ENCODE data around the gene SLC30A7.

The SLC30A7 gene

GRCh38 chr1:101025283-101025656 lies 129.4 kb downstream of the SLC30A7 start:
- no peak for DNase-seq (ENCODE audit: low read depth in 3 of 3, low spot score in 1 of 3)

DNA sequence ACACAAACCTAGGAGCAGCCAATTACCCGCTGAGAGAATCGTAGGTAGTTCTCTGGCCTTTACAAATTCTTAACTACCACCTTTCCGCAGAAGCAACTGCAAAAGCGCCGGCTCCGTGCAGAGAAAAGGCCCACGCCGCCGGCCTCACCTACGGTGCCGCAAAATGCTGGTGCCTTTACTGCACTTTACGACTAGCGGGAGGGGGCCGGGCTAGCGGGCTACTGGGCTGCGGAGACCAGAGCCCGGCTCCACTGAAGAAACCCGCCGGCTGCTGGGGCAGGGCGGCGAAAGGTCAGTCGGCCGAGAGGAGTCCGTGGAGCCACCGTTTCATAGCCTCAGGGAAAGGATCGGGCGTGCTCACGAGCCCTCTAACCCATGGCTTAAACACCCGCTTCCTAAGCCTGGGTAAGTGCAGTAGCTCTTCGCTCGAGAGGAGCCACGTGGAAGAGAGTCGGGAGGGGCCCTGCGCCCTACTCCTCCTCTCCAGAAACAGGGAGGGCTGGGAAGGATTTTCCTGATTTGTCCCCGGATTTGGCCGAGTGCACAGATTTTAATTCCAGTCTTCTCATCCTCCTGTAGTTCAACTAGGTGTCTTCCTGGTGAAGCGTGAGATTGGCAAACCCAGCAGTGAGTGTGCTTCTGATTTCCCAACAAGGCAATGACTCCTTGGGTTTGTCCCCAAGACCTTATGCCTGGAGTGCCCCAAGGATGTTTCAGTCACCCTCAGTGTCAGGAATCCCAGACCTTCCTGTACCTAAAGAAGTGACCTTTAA lies 130.0 kb downstream of the SLC30A7 start, which contains the start of gene DPH5:
DPH5 (minus strand) TSS at position 128 of the 773 bp plus-strand sequence. CDS start 341 bp downstream, outside the sequence.
- peak; percentile 57 to 78 (median 66) for DNase-seq (ENCODE audit: low read depth in 3 of 3, low spot score in 1 of 3)

DNA sequence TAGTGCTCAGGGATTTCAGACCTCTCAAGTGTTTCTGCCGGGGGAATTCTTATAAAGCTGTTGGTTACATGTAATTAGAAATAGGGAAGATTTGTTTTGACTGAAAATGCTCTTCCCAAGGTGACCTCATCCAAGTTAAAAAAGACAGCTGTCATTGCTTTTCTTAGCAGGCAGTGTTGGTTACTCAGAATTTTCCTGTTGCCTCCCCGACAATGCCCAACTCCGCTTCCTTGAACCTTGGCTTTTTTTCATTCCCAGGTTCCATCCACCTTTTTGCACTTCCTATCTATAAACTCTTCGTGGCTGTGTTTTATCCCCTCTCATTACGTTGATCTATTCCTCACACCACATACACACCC lies 130.5 kb downstream of the SLC30A7 start:
- no peak for DNase-seq (ENCODE audit: low read depth in 3 of 3, low spot score in 1 of 3)

- no peak for DNase-seq (ENCODE audit: low read depth in 3 of 3, low spot score in 1 of 3)
Observed at GRCh38 chr1:101027194-101027772, 131.4 kb downstream of the SLC30A7 start.

- DNase-seq (ENCODE audit: low read depth in 3 of 3, low spot score in 1 of 3): no peak
Observed at GRCh38 chr1:101028466-101028865, 132.6 kb downstream of the SLC30A7 start.

GRCh38 chr1:101029184-101029583 lies 133.3 kb downstream of the SLC30A7 start:
- DNase-seq (ENCODE audit: low read depth in 3 of 3, low spot score in 1 of 3): no peak

DNA sequence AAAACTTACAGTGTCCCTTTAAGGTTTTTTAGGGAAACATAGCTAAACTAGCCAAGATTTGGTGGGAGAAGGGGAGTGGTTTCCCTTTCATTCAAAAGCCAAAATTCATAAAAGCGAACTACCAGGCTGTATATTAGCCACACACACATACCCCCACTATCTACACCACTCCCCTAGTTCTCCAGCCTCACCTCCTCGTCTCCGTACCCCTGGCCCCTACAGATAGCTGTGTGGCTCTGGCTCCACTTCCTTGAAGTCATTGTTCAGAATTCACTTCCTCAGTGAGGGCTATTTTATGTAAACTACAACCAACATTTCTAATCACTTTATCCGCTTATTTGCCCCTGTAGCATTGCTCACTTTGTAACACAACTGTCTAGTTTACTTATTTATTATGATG lies 135.0 kb downstream of the SLC30A7 start:
- no peak for DNase-seq (ENCODE audit: low read depth in 3 of 3, low spot score in 1 of 3)

Data from stimulated activated CD4-positive, alpha-beta T cell treated with anti-CD3 and anti-CD28 coated beads, TNF-alpha, amount 100 ng/mL, for 1 hour (primary cell).